ENCODE results near the gene PHF12.
"Not testable (repeated sequence)": the region's sequence is repeated elsewhere in the genome, so short reads cannot be mapped to it uniquely, and the experiment has no call there.

The PHF12 gene

GRCh38 chr17:28900986-28901726 is 50.2 kb downstream of the PHF12 start:
- no peak for DNase-seq

GRCh38 chr17:28899212-28899815 is 52.0 kb downstream of the PHF12 start:
- no peak for DNase-seq

- no peak for DNase-seq
Observed at GRCh38 chr17:28898527-28898955, 52.8 kb downstream of the PHF12 start.

- DNase-seq, result no peak
Observed at GRCh38 chr17:28897769-28898526, 53.4 kb downstream of the PHF12 start.

- DNase-seq, result peak; percentile 40 to 56
Observed at GRCh38 chr17:28896884-28897768, 54.2 kb downstream of the PHF12 start, which contains the start of gene FLOT2. FLOT2 (minus strand) TSS chr17:28897733; CDS start chr17:28897574, 159 bp downstream.

GRCh38 chr17:28896491-28896883 is 54.8 kb downstream of the PHF12 start:
- no peak for DNase-seq

GRCh38 chr17:28895794-28896447 is 55.4 kb downstream of the PHF12 start:
- no peak for DNase-seq

GRCh38 chr17:28893248-28894183 is 57.8 kb downstream of the PHF12 start:
- DNase-seq, result not testable (repeated sequence)

- no peak for DNase-seq
Observed at GRCh38 chr17:28892024-28892423, 59.3 kb downstream of the PHF12 start.

GRCh38 chr17:28891201-28891600 is 60.1 kb downstream of the PHF12 start:
- no peak for DNase-seq

GRCh38 chr17:28889996-28890395 is 61.3 kb downstream of the PHF12 start:
- DNase-seq, result no peak

- no peak for DNase-seq
Observed at GRCh38 chr17:28888832-28889231, 62.5 kb downstream of the PHF12 start.

GRCh38 chr17:28887871-28888471 is 63.3 kb downstream of the PHF12 start:
- no peak for DNase-seq

- peak; percentile 7 to 15 for DNase-seq
Observed at GRCh38 chr17:28885951-28886350, 65.4 kb downstream of the PHF12 start.

- no peak for DNase-seq
Observed at GRCh38 chr17:28885363-28885762, 66.0 kb downstream of the PHF12 start.

- no peak for DNase-seq
Observed at GRCh38 chr17:28883967-28884702, 67.2 kb downstream of the PHF12 start.

- no peak for DNase-seq
Observed at GRCh38 chr17:28882154-28882895, 69.0 kb downstream of the PHF12 start.

GRCh38 chr17:28881533-28882056 is 69.7 kb downstream of the PHF12 start:
- no peak for DNase-seq

GRCh38 chr17:28880572-28880945 is 70.8 kb downstream of the PHF12 start:
- no peak for DNase-seq

Measured in NCI-H2081 (cell line).